Muscle layer of colon (tissue), 2 donors: Measurements from ENCODE around the gene ADCY5.
"Not testable (repeated sequence)": the region's sequence is repeated elsewhere in the genome, so short reads cannot be mapped to it uniquely, and the experiment has no call there.

Experiments used
- H3K27ac ChIP-seq: one replicate; pipeline ENCODE4 v1.7.0; 2013; ENCODE audit warnings: low read depth, mild to moderate bottlenecking, low read length, moderate library complexity
- H3K27me3 ChIP-seq, 2 donors: one replicate each; pipeline ENCODE4 v1.7.0; 2013; ENCODE audit warnings: low read length in 2 of 2, mild to moderate bottlenecking in 2 of 2; ENCODE audit not compliant: insufficient read depth in 2 of 2, control insufficient read depth in 1 of 2
- H3K36me3 ChIP-seq: one replicate; pipeline ENCODE4 v1.7.0; 2013; ENCODE audit warnings: mild to moderate bottlenecking, low read length; ENCODE audit not compliant: insufficient read depth
- H3K4me1 ChIP-seq: one replicate; pipeline ENCODE4 v1.7.0; 2013; ENCODE audit warnings: mild to moderate bottlenecking, low read length; ENCODE audit not compliant: insufficient read depth
- H3K4me3 ChIP-seq, 2 donors: one replicate each; pipeline ENCODE4 v1.7.0; 2013; ENCODE audit warnings: low read length in 2 of 2, low read depth in 1 of 2, mild to moderate bottlenecking in 1 of 2, moderate library complexity in 1 of 2
- H3K9ac ChIP-seq: one replicate; pipeline ENCODE4 v1.7.0; 2013; ENCODE audit warnings: low read length
- H3K9me3 ChIP-seq: one replicate; pipeline ENCODE4 v1.7.0; 2013; ENCODE audit warnings: mild to moderate bottlenecking, low read length
- donor health status: abdominal sarcoma.
- donor health status: Adenocarcinoma of cecum.

Gene ADCY5

DNA sequence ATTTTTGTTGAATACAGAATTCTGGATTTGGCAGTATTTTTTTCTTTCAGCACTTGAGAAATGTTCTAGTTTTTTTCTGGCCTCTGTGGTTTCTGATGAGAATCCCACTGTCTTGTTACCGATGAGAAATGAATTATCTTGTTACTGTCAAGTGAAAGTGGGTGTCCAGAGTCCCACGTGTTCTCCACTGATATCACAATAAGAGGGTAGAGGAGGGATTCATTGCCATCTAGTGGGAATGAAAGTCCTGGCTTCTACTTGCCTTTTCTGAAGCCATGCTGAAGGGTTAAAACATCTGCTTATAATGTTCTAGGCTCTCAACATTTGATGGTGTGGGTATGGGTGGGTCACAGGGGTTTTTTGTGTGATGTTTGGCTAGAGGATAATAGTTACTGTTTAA is 181.1 kb downstream of the ADCY5 start:
- Histone ChIP-seq H3K4me3 (no peak overlapping the region), H3K36me3 (peaks cover 5% of the 10 kb centered on the region), H3K9me3 (no peaks in the 10 kb centered on the region), H3K27ac (no peak overlapping the region), H3K4me1 (no peaks in the 10 kb centered on the region), H3K27me3 (no peaks in the 10 kb centered on the region), H3K9ac (no peak overlapping the region)

DNA sequence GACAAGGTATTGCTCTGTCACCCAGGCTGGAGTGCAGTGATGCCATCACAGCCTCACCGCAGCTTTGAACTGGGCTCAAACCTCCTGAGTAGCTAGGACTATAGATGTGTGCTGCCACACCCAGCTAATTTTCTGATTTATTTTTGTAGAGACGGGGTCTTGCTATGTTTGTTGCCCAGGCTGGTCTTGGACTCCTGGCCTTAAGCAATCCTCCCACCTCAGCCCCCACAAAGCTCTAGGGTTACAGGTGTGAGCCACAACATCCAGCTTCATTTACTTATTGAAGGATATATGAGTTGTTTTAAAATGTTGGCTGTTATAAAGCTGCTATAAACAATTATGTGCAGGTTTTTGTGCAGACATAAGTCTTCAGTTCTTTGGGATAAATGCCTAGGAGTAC is 184.9 kb downstream of the ADCY5 start:
- Histone ChIP-seq H3K9ac (no peak overlapping the region), H3K9me3 (no peaks in the 10 kb centered on the region), H3K27ac (no peak overlapping the region), H3K4me1 (no peaks in the 10 kb centered on the region), H3K36me3 (no peaks in the 10 kb centered on the region), H3K27me3 (no peaks in the 10 kb centered on the region), H3K4me3 (no peak overlapping the region)

DNA sequence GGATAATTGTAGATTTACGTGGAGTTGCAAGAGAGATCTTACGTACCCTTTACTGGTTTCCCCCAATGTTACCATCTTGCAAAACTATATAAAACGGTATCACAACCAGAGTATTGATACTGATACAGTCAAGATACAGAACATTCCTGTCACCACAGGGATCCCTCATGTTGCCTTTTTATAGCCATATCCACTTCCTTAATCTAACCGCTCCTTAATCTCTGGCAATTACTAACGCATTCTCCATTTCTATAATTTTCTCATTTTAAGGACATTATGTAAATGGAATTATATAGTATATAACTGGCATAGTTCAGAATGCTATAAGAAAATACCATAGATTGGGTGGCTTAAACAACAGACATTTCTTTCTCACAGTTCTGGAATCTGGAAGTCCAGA is 186.0 kb downstream of the ADCY5 start:
- no peak overlapping the region for H3K9ac ChIP-seq
- H3K4me1 ChIP-seq, result no peaks in the 10 kb centered on the region
- no peaks in the 10 kb centered on the region for H3K27me3 ChIP-seq
- no peak overlapping the region for H3K4me3 ChIP-seq
- H3K9me3 ChIP-seq, result no peaks in the 10 kb centered on the region
- no peak overlapping the region for H3K27ac ChIP-seq
- no peaks in the 10 kb centered on the region for H3K36me3 ChIP-seq

DNA sequence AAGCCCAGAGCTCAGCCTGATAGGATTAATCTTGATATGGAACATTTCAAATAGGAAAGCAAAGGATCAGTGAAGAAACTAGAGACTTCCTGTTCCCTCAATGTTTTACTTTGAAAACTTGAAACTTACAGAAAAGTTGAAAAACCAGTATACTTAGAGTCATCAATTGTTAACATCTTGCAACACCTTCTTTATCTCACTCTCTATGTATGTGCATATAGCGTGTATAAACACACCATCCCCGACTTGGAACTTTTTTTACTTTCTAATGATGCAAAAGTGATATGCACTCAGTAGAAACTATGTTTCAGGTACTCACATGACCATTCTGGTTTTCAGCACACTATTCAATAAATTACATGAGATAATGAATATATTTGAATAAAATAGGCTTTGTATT is 186.7 kb downstream of the ADCY5 start:
- Histone ChIP-seq H3K9me3 (no peaks in the 10 kb centered on the region), H3K9ac (no peak overlapping the region), H3K36me3 (no peaks in the 10 kb centered on the region), H3K27me3 (no peaks in the 10 kb centered on the region), H3K4me1 (no peaks in the 10 kb centered on the region), H3K27ac (no peak overlapping the region), H3K4me3 (no peak overlapping the region)

DNA sequence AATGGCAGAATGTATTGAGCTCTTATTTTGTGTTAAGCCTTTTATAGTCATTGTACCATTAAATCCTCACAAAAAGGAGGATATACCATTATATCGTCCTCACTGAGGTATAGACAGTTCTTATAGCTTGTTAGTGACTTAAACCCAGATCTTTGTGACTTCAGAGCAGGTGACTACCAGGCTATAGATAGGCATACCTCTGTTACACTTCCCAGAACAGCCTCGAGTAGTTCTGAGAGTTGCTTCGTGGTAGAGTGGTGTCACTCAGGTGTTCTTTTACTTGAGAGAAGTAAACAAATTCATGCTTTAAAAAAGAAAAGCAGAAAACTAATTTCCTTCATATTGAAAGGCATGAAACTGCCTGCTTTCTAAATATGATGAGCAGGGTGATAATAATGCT is 187.2 kb downstream of the ADCY5 start:
- Histone ChIP-seq H3K4me1 (no peaks in the 10 kb centered on the region), H3K9me3 (no peaks in the 10 kb centered on the region), H3K36me3 (no peaks in the 10 kb centered on the region), H3K27me3 (no peaks in the 10 kb centered on the region), H3K27ac (no peak overlapping the region), H3K4me3 (no peak overlapping the region), H3K9ac (no peak overlapping the region)

DNA sequence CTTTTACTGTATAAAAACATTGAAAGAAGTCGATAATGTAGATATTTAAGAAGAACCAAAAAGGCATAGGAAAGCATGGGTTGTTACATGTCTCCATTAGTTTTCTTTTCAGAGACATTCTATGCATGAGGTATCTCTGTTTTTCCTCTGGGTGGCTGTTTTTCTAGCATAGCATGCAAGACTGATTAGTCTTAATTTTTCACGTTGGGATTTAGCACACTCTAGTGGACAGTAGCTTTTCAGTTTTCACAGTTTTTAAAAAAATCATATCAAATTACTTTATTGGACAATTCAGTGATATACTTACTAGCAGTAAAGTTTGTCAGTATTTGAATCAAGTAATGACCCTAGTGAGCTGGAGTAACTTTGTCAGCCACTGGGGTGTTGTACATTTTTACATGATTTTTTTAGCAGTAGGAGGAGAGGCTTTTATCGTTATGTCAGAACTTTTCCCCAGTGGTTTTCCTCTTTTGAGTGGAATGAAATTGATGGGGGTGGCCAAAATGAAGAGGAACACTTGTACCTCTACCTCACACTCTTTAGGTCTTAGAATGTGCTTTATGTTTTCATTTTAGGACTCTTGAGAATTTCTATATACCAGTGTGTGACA is 190.0 kb downstream of the ADCY5 start:
- Histone ChIP-seq H3K27me3 (no peaks in the 10 kb centered on the region), H3K36me3 (no peaks in the 10 kb centered on the region), H3K27ac (no peak overlapping the region), H3K9ac (no peak overlapping the region), H3K4me1 (no peaks in the 10 kb centered on the region), H3K9me3 (no peaks in the 10 kb centered on the region), H3K4me3 (no peak overlapping the region)

DNA sequence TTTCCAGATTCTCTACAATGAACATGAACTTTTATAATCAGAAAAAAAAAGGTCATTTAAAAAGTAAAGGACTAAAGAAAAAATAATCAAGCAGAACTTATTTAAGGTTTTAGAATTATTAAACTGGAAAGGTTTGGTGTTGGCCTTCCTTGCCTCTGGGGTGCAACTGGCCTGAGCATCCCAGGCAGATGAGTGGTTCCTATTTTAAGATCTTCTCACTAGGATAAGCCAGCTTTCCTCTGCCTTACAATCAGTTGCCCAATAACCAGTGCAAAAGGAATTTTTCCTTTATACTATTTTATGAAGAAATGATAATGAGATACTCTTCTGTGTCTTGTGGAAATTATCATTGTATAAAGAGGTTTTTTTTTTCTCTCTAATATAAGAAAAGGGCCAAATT is 190.5 kb downstream of the ADCY5 start:
- no peak overlapping the region for H3K27ac ChIP-seq
- H3K4me1 ChIP-seq, result no peaks in the 10 kb centered on the region
- H3K9ac ChIP-seq, result no peak overlapping the region
- no peaks in the 10 kb centered on the region for H3K9me3 ChIP-seq
- no peak overlapping the region for H3K4me3 ChIP-seq
- no peaks in the 10 kb centered on the region for H3K27me3 ChIP-seq
- no peaks in the 10 kb centered on the region for H3K36me3 ChIP-seq

DNA sequence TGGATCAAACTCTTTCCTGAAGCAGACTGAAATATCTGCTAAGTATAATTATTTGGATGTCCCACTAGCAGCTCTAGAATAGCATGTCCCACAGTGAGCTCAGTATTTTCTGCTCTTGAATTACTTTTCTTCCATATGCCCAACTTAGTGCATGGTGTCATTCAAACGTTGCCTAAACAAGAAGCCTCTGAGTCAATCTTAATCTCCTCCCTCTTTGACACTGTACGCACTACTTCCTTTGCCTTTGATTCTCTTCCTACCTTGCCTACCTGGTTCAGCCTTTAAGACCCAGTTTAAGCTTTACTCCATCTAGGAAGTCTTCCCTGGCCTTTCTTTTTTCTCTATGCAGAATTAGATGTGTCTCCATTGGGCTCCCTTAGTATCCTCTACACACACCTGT is 192.6 kb downstream of the ADCY5 start:
- Histone ChIP-seq H3K9me3 (no peaks in the 10 kb centered on the region), H3K9ac (no peak overlapping the region), H3K4me3 (no peak overlapping the region), H3K27me3 (no peaks in the 10 kb centered on the region), H3K4me1 (no peaks in the 10 kb centered on the region), H3K36me3 (peaks cover 2% of the 10 kb centered on the region), H3K27ac (no peak overlapping the region)

DNA sequence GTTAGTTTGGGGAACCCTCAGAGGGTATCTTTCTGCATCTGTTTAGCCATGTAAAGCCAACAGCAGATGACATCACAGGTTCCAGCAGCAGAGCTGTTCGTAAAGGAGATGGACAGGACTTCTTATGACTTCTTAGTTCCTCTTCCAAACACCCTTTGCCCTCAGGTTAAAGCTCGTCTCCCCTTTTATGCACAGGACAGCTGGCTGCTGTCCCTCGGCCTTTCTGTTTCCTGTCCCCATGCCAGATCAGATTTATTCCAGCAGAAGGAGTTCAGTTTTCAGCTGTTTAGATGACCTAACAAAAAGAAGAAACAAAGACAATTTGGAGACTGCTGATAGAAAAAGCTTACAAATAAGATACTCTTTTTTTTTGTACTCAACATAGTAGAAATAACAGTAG is 202.0 kb downstream of the ADCY5 start:
- no peaks in the 10 kb centered on the region for H3K27me3 ChIP-seq
- H3K36me3 ChIP-seq, result peaks cover 11% of the 10 kb centered on the region
- no peak overlapping the region for H3K4me3 ChIP-seq
- no peaks in the 10 kb centered on the region for H3K9me3 ChIP-seq
- H3K4me1 ChIP-seq, result no peaks in the 10 kb centered on the region
- H3K9ac ChIP-seq, result no peak overlapping the region
- no peak overlapping the region for H3K27ac ChIP-seq

DNA sequence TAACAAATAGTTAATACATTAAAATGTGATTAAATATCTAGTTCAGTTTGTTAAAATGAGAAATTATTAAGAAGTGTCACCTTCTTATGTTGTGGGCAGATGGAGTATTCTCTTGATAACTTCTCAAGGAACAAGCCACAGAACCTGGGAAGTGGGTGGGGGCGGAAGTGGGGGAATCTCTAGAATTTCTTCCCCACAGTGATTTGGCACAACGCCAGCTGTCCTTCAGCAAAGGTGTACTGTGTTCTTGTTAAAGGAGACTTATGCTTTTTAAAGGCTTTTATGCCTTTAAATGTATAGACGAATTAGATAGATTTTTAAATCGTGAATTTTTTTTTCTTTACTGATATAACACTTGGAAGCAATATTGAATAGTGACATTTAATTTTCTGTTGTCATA is 204.8 kb downstream of the ADCY5 start:
- Histone ChIP-seq H3K4me1 (no peaks in the 10 kb centered on the region), H3K9ac (no peak overlapping the region), H3K27me3 (no peaks in the 10 kb centered on the region), H3K9me3 (no peaks in the 10 kb centered on the region), H3K36me3 (peaks cover 7% of the 10 kb centered on the region), H3K4me3 (no peak overlapping the region), H3K27ac (no peak overlapping the region)

DNA sequence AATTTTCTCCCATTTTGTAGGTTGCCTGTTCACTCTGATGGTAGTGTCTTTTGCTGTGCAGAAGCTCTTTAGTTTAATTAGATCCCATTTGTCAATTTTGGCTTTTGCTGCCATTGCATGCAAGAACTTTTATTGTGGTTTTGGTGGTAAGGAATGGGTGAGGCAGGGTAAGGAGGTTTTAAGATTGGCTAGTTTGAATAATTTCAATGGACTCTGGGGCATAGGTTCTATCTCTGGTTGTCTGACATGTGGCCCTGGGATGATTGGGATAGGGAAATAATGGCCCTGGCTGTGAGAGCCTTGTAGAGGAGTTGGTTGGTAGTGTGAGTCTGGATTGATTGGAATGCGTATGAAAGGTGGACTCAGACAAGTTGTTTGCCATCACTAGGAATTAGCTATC is 209.1 kb downstream of the ADCY5 start:
- H3K4me1 ChIP-seq, result no peaks in the 10 kb centered on the region
- H3K27ac ChIP-seq, result no peak overlapping the region
- no peaks in the 10 kb centered on the region for H3K36me3 ChIP-seq
- H3K9ac ChIP-seq, result no peak overlapping the region
- no peak overlapping the region for H3K4me3 ChIP-seq
- no peaks in the 10 kb centered on the region for H3K9me3 ChIP-seq
- H3K27me3 ChIP-seq, result no peaks in the 10 kb centered on the region

DNA sequence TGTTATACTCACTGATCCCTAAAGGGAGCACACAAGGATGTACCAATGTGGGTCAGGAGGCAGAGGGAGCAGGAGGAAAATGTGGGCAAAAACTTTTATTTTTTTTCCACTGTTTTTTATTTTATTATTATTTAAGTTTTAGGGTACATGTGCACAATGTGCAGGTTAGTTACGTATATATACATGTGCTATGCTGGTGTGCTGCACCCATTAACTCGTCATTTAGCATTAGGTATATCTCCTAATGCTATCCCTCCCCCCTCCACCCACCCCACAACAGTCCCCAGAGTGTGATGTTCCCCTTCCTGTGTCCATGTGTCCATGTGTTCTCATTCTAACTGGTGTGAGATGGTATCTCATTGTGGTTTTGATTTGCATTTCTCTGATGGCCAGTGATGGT is 209.7 kb downstream of the ADCY5 start:
- not testable (repeated sequence) for H3K9me3 ChIP-seq, H3K4me1 ChIP-seq, H3K27me3 ChIP-seq, H3K9ac ChIP-seq, H3K4me3 ChIP-seq, H3K27ac ChIP-seq, H3K36me3 ChIP-seq
